NOMO-1 treated with dmso at 0.1 percent for 144 hours (cell line): ENCODE results near the gene ZDHHC12.

ENCODE experiments used
- DNase-seq: peaks from one replicate; lab custom pipeline; 2025; ENCODE audit not compliant: unreplicated experiment; lab: John Stamatoyannopoulos, UW

ZDHHC12 gene

DNA sequence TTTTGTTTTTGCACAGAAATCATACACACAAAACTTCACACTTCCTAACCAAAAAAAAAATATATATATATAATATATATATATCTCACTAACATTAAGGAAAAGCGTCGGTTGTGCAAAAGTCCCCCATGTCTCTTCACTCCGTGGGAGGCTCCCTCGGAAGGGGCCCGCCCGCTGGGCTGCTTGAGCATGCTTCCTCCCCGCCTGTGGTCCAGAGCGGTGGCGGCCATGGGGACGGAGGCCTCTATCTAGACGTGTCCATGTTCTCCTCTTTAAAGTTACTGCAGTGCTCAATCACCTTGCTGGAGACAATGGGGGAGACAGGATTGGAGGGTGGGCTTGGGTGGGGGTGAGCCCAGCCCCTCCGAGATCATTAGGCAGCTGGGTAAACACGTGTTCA is 7.2 kb upstream of the ZDHHC12 start:
- DNase-seq, result no peak

GRCh38 chr9:128729766-128730517 is 6.0 kb upstream of the ZDHHC12 start:
- DNase-seq, result no peak

- DNase-seq, result no peak
Measured at GRCh38 chr9:128729302-128729701, 5.4 kb upstream of the ZDHHC12 start.

GRCh38 chr9:128728298-128728697 is 4.4 kb upstream of the ZDHHC12 start:
- DNase-seq, result no peak

- DNase-seq, result no peak
Measured at GRCh38 chr9:128727640-128728248, 3.8 kb upstream of the ZDHHC12 start.

DNA sequence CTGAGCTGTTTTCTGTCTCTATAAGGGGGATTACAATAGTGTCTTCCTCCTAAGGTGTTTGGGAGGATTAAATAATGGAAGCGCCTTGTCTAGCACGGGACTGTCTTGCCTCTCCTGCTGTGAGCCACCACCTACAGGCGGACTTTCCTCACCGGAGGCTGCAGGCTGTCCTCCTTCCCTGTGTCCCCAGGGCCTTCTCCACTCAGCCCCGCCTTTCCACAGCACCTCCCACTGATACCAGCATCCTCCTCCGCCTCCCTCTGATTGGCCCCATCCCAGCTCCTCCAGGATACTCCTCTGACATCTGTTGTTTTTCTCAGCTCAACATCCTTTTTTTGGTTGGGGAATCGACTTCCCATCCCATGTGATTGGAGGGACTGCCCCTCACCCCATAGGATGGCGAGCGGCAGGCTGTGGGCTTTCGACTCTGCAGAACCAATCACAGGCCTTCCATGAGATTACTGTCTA is 851 bp upstream of the ZDHHC12 start:
- no peak for DNase-seq

DNA sequence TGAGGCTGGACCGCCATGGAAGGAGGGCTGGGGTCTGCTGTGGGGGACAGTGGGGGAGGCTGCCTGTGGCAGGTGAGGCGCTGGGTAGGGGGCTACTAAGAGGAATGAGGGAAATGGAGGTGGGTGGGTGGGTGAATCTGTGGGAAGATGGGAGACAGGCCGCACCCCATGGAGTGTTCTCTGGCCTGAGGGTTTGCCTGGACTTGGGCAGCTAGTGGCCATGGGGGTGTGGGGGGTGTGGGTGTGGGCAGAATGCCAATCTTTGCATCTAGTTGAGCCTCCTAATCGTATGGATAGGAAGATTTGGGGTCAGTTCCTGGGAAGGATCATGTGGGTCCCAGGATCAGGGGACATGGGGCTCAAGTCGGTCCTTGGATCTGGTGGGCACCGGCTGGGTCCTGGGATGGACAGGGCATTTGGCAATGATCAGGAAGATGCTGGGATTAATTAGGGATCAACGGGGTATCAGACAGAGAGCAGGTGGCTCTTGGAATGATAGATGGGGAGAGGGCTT is 518 bp downstream of the ZDHHC12 start:
- no peak for DNase-seq

DNA sequence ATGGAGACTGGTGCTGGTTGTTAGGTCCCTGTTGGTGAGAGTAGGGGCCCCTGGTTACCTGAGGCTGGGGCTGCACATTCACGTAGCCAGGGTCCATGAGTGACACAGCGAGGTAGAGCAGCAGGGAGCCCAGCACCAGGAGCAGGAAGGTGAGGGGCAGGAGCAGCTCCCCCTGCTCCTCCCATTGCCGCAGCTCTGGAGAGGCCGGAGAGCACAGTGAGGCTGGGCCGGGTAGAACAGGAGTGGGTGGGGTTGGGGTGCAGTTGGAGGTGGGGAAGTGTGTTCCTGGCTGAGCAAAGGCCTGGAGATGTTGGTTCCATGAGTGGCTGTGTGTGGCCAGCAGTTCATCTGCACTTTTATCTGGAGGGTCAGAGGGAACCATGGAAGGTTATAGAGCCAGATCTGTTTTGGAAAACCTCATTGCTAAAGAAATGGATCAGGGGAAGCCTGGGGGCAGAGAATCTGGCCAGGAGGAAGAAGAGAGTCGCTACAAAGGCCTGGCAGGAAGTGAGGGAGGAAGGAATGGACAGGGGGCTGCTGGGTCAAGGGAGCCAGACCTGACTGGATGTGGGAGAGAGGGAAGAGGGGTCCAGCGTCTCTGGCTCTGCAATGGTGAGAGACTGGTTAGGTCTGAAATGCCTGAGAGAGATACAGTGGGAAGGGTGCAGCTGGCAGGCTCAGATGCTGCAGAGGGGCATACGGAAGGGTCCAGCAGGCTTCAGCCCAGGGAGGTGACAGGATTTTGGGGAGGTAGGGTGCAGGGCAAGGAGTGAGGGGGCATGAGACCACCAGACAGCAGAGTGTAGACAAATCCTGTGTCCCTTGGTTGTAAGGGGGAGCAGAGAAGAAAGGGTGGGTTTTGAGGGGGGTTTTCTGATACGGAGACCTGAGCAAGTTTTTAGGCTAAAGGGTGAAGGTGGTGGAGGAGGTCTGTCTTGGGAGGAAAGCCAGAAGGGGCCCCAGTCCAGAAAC is 1.3 kb downstream of the ZDHHC12 start:
- no peak for DNase-seq

- no peak for DNase-seq
Measured at GRCh38 chr9:128721487-128722010, 2.4 kb downstream of the ZDHHC12 start.

DNA sequence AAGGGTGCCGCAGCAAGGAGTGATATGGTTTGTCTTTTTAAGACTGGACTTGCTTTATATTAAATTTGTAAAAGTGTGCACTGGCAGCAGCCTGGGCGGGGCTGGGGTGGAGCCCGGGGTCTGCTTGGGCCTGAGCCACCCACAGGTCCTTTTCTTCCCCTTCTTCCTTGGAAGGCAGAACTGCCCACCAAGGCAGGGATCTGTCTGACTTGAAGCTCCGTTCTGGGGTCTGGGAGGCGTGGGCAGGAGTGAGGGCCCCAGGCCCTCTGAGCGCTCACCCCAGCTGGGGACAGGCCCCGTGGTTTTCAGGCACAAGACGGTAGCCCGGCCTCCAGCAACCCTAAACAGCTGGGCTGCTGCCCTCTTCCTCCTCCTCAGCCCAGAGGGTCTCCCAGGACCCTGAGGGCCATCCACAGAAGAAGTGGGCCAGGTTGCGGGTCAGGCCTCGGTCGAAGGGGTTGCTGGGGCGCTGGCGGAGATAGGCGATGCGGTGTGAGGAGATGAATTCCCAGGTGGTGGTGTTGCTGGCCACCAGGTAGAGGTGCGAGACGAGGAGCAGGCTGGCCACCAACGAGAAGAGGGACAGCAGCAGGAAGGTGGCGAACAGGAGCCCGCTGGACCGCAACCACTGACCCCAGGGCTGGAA is 3.0 kb downstream of the ZDHHC12 start:
- no peak for DNase-seq

DNA sequence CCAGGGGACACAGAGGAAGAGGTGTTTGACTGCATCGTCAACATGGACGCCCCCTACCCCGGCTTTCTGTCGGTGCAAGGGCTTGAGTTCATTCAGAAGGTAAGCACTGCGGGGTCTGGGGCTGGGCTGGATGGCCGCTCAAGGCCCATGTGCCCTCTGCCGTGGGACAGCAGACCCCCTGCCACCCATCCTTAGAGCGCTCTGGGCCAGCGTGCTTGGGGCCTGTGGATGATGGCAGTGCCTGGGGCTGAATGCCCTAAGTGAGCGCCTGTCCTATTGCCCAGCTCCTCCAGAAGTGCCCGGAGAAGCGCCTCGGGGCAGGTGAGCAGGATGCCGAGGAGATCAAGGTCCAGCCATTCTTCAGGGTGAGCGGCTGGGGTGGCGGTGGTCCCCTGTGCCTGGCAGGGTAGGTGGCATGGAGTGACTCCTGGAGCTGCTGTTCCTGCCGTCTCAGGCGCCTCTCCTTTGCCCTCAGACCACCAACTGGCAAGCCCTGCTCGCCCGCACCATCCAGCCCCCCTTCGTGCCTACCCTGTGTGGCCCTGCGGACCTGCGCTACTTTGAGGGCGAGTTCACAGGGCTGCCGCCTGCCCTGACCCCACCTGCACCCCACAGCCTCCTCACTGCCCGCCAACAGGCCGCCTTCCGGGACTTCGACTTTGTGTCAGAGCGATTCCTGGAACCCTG is 3.9 kb downstream of the ZDHHC12 start:
- DNase-seq, result no peak

GRCh38 chr9:128718475-128718874 is 5.5 kb downstream of the ZDHHC12 start:
- DNase-seq, result no peak

DNA sequence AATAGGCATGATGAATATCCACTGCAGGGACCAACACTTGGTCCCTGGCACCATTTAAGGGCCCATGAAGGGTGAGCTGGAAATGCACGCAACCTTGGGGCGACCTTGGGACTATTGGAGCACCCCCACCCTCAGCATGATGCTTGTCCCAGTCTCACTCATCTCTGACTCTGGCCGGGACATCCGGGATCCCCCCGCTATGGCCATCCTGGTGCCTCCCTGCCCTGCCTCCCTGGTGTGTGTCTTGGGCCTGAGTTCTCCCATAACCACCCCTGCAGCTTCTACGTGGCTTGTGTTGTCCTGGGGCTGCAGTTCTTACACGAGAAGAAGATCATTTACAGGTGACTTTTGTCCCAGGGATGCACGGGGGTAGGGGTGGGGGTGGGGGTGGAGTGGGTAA is 5.9 kb downstream of the ZDHHC12 start:
- no peak for DNase-seq

DNA sequence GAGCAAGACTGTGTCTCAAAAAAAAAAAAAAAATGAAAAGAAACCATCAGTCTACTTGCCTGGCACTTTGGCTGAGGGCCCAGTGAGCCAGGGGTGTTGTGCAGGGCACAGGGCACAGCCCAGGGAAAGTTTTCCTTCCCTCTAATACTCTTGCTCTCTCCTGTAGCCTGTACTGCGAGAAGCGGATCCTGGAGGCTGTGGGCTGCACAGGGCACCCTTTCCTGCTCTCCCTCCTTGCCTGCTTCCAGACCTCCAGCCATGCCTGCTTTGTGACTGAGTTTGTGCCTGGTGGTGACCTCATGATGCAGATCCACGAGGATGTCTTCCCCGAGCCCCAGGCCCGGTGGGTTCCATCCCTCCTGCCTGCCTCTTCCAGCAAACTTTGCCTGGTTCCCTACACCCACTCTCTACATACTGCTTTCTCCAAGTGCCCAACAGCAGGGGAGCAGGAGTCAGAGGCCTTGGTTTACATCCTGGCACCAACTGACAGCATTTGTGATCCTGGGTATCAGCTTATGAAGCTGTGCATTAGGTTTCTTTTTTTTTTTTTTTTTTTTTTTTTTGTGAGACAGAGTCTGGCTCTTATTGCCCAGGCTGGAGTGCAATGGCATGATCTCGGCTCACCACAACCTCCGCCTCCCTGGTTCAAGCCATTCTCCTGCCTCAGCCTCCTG is 7.2 kb downstream of the ZDHHC12 start:
- DNase-seq, result no peak

DNA sequence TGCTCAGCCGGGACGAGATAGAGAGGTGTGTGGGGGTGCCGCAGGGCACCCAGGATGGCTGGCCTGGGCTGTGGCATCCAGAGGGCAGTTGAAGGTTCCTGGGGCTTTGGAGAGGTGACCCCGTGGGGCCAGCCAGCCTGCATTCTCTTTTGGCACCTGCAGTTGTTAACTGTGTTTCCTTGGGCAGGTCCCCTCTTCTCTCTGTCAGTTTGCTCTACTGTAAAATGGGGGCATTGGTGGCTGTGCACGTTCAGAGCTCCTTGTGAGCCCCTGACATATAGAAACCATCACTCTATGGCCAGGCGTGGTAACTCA is 8.5 kb downstream of the ZDHHC12 start:
- DNase-seq, result no peak

- DNase-seq, result no peak
Measured at GRCh38 chr9:128714586-128715435, 9.1 kb downstream of the ZDHHC12 start.

- DNase-seq, result no peak
Measured at GRCh38 chr9:128713941-128714573, 9.9 kb downstream of the ZDHHC12 start.

DNA sequence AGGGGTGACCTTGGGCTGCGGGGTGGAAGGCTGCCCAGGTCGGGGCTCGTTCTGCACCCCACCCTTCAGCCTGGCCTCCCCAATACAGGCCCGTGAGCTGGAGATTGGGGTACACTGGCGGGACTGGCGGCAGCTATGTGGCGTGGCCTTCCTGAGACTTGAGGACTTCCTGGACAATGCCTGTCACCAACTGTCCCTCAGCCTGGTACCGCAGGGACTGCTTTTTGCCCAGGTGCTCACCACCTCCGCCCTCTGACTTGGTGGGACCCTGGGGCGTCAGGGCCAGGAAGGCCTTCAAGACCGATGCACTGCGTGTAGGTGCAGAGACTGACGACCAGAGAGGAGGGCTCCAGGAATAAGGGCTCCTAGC is 10.5 kb downstream of the ZDHHC12 start:
- no peak for DNase-seq
